IPS-18c (cell line): ENCODE measurements around the gene PRAMEF20.

Experiments
- H3K4me3 ChIP-seq: 2 replicates; pipeline ENCODE4 v1.7.0; 2013; ENCODE audit warnings: low read depth, mild to moderate bottlenecking, low read length, moderate library complexity; ENCODE audit not compliant: insufficient read depth
- H3K9me3 ChIP-seq: one replicate; pipeline ENCODE4 v1.6.1; 2013; ENCODE audit warnings: mild to moderate bottlenecking, low read length, moderate library complexity; ENCODE audit not compliant: control insufficient read depth, insufficient read depth

PRAMEF20 gene

DNA sequence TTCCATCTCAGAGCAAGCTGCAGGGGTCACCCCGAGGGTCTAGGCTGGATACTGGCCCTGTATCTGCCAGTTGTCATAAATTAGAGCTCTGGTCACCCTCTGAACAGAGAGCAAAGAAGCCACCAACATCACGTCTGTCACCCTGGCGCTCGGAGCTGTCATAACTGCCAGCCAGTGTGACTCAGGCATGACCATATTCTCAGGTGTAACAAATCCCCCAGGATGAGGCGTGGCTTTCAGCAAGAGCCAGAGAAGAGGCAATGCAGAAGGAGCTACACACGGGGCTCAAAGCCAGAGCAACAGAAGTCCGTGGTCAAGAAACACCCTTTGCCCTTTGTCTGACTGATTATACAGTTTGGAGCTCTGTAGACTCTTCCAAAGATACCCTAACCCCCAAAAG lies 40.0 kb downstream of the PRAMEF20 start:
- Histone ChIP-seq H3K4me3 (no peak overlapping the region), H3K9me3 (no peaks in the 10 kb centered on the region)

DNA sequence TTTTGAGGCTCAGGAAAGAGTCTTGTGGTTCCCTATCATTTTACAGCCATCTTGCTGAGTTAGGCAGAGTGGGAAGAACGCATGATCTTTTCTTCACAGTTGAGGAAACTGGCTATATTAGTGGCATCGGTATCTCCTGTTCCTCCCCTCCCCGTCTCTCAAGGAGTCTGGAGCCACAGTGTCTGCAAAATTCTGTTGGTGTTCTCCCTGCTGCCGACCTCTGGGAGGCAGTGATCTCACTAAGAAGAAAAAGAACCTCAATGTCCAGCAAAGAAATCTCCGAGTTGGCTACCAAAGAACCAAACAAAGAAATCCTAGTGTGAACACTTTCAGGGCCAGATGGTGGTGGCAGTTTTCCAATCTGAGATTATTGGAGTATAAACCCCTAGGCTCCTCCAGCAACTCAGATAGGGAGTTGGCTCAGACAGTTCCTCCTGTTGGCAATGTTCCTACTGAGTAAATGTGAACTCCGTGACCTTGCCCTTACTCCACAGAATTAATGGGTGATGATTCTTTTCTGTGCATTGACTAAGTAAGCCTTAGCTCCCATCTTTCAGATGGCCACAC lies 41.2 kb downstream of the PRAMEF20 start:
- Histone ChIP-seq H3K4me3 (no peak overlapping the region), H3K9me3 (no peaks in the 10 kb centered on the region)

GRCh38 chr1:13456904-13457532 lies 46.8 kb downstream of the PRAMEF20 start:
- Histone ChIP-seq H3K4me3 (no peak overlapping the region), H3K9me3 (no peaks in the 10 kb centered on the region)

GRCh38 chr1:13461977-13462376 lies 51.7 kb downstream of the PRAMEF20 start:
- Histone ChIP-seq H3K4me3 (no peak overlapping the region), H3K9me3 (no peaks in the 10 kb centered on the region)

DNA sequence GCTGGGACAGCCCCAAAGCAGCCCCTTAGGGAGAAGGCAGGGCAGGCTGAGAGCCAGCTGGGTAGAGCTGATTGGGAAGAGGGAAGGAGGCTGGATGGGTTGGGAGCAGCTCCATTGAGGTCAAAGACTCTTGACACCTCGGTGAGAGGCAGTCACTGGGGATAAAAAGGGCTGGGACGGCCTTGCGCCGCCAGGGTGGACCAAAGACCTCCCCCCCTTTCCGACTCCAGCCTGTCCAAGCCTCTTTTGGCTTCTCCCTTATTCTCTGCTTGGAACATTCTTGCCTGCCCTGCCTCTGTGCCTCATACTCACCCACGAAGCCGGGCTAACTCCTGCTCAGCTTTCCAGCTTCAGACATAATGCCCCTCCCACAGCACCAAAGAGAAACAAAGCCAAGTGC lies 52.4 kb downstream of the PRAMEF20 start:
- Histone ChIP-seq H3K4me3 (no peak overlapping the region), H3K9me3 (no peaks in the 10 kb centered on the region)

GRCh38 chr1:13465515-13465914 lies 55.3 kb downstream of the PRAMEF20 start:
- H3K9me3 ChIP-seq: no peaks in the 10 kb centered on the region

GRCh38 chr1:13469343-13469742 lies 59.1 kb downstream of the PRAMEF20 start:
- no peaks in the 10 kb centered on the region for H3K9me3 ChIP-seq
- H3K4me3 ChIP-seq: no peak overlapping the region

More at GRCh38 chr1:13465515-13465914, 55.3 kb downstream of the PRAMEF20 start:
- H3K4me3 ChIP-seq: no peak overlapping the region
